ENCODE data around the gene BMI1.

Gene BMI1

DNA sequence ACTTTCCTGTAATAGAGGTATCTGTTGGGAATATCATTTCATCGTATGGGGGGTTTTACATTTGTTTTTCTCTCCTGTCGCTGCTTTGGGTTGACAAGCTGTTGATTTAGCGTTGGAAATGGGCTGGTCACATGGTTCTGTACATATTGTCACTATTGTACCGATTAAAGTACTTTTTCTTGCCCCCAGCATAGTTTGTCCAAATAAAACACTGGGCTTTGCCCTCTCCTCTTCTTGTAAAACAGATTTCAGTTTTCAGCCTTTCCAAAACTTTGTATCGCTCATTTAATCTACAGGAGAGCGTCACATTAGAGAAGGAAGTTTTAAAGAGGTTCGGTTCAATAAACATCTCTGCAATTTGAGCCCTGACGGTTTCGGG lies 4.0 kb downstream of the BMI1 start:
- H2BK12ac ChIP-seq (ENCODE audit: low read length): no peak overlapping the region

DNA sequence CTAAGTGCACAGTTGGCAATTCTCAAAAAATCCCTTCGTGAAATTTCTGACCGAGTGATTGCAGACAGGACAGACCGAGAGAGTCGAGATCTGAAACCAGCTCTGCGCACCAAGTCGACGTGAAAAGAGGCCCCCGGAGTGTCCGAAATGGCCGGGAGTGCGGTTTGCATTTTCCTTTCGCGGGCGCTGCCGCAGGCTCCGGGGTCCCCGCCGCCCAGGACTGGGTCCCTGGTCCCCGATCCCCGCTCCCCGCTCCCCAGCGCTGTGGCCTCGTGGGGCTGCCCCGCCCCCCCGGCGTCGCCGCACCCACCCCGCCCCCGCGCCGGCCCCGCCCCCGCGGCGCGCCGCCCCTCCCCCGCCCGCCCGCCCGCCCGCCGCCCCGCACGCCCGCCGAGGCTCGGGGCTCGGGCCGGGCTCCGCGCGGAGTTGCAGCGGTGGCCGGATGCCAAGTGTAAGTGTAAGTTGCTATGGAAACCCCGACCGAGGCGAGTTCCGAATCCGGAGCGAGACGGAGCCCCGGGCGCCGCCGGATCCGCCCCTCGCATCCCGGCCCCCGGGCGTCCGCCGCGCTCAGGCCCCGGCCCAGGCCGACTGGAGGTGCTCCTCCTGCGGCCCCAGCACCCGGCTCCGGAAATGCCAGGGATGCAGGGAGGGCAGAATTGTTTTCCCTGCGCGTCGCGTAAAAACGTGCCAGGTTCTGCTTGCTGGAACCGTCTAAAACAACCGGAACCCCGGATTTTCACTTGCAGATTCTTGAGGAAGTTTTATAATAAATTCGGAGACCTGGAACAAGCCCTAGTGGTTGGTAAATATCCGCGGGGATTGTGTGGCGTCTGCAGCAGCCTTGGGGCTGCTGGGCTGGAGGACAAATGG lies 4.6 kb downstream of the BMI1 start:
- H2BK5ac ChIP-seq (ENCODE audit: low read length): no peak overlapping the region
- H3K4me2 ChIP-seq (ENCODE audit: insufficient read depth, low read length, poor library complexity, severe bottlenecking): peak overlapping the region; percentile 81
- no peak overlapping the region for H3K14ac ChIP-seq (ENCODE audit: low read length)
- no peak overlapping the region for H2BK12ac ChIP-seq (ENCODE audit: low read length)
- peaks cover 5 to 29% of the 10 kb centered on the region in 2 donors for H3K4me1 ChIP-seq (ENCODE audit: control insufficient read depth in 2 of 2, insufficient read depth in 1 of 2, low read depth in 1 of 2, low read length in 2 of 2)
- H2BK120ac ChIP-seq (ENCODE audit: low read depth, low read length): no peak overlapping the region
- peaks cover 10 to 33% (median 11%) of the 10 kb centered on the region in 3 experiments for H3K27me3 ChIP-seq (ENCODE audit: control insufficient read depth in 3 of 3, insufficient read depth in 3 of 3, low read depth in 1 of 3, low read length in 3 of 3)
- H4K91ac ChIP-seq (ENCODE audit: low read depth, low read length, poor library complexity): no peak overlapping the region
- no peak overlapping the region for H3K23ac ChIP-seq (ENCODE audit: low read depth, low read length, poor library complexity)
- H2AK5ac ChIP-seq (ENCODE audit: low read depth, low read length): no peak overlapping the region
- H3K27ac ChIP-seq (replicated peaks; ENCODE audit: low read length): no peak overlapping the region
- H4K8ac ChIP-seq (ENCODE audit: low read depth, low read length): no peak overlapping the region
- peak overlapping the region; percentile 71 for H2AFZ ChIP-seq (ENCODE audit: low read length)
- H3K9me3 ChIP-seq (replicated peaks in 1 of 2; ENCODE audit: control insufficient read depth in 2 of 2, insufficient read depth in 1 of 2, low read depth in 1 of 2, low read length in 2 of 2): no peaks in the 10 kb centered on the region
- peak; percentile 82 for DNase-seq (ENCODE audit: low spot score)
- H3K4ac ChIP-seq (ENCODE audit: low read length): no peak overlapping the region
- H3K79me1 ChIP-seq (ENCODE audit: low read depth, low read length): no peaks in the 10 kb centered on the region
- peak overlapping the region; percentile 53 to 75 for H3K4me3 ChIP-seq (ENCODE audit: low read length in 2 of 2)
- no CpG with 5 or more reads among the region's 92 CpGs for WGBS, 2 donors (ENCODE audit: extremely low coverage in 2 of 2, insufficient read length in 2 of 2, insufficient replicate concordance in 1 of 2)
- peak overlapping the region; percentile 52 for H3K18ac ChIP-seq (ENCODE audit: low read length)
- peaks cover 3 to 43% of the 10 kb centered on the region in 2 donors for H3K36me3 ChIP-seq (replicated peaks in 1 of 2; ENCODE audit: control insufficient read depth in 2 of 2, insufficient read depth in 2 of 2, low read length in 2 of 2)
- no peak overlapping the region for H2BK15ac ChIP-seq (ENCODE audit: low read length)
- H3K9ac ChIP-seq (ENCODE audit: low read depth, low read length, poor library complexity): no peak overlapping the region

More for the DNA sequence above, 4.0 kb downstream of the BMI1 start:
- no peak overlapping the region for H2BK5ac ChIP-seq (ENCODE audit: low read length)
- H3K4me1 ChIP-seq (ENCODE audit: control insufficient read depth in 2 of 2, insufficient read depth in 1 of 2, low read depth in 1 of 2, low read length in 2 of 2): peaks cover 5 to 31% of the 10 kb centered on the region in 2 donors
- H3K4me3 ChIP-seq (ENCODE audit: low read length in 2 of 2): peak overlapping the region; percentile 53 to 75
- no peak overlapping the region for H2BK120ac ChIP-seq (ENCODE audit: low read depth, low read length)
- no peak overlapping the region for H3K23ac ChIP-seq (ENCODE audit: low read depth, low read length, poor library complexity)
- H3K9me3 ChIP-seq (replicated peaks in 1 of 2; ENCODE audit: control insufficient read depth in 2 of 2, insufficient read depth in 1 of 2, low read depth in 1 of 2, low read length in 2 of 2): no peaks in the 10 kb centered on the region
- H3K4me2 ChIP-seq (ENCODE audit: insufficient read depth, low read length, poor library complexity, severe bottlenecking): peak overlapping the region; percentile 65
- peaks cover 10 to 35% (median 13%) of the 10 kb centered on the region in 3 experiments for H3K27me3 ChIP-seq (ENCODE audit: control insufficient read depth in 3 of 3, insufficient read depth in 3 of 3, low read depth in 1 of 3, low read length in 3 of 3)
- H4K8ac ChIP-seq (ENCODE audit: low read depth, low read length): no peak overlapping the region
- H3K79me1 ChIP-seq (ENCODE audit: low read depth, low read length): no peaks in the 10 kb centered on the region
- H3K27ac ChIP-seq (replicated peaks; ENCODE audit: low read length): no peak overlapping the region
- H3K9ac ChIP-seq (ENCODE audit: low read depth, low read length, poor library complexity): no peak overlapping the region
- no peak overlapping the region for H3K14ac ChIP-seq (ENCODE audit: low read length)
- no peak overlapping the region for H4K91ac ChIP-seq (ENCODE audit: low read depth, low read length, poor library complexity)
- peak overlapping the region; percentile 44 for H2AFZ ChIP-seq (ENCODE audit: low read length)
- no peak overlapping the region for H2AK5ac ChIP-seq (ENCODE audit: low read depth, low read length)
- peaks cover 3 to 37% of the 10 kb centered on the region in 2 donors for H3K36me3 ChIP-seq (replicated peaks in 1 of 2; ENCODE audit: control insufficient read depth in 2 of 2, insufficient read depth in 2 of 2, low read length in 2 of 2)
- no peak for DNase-seq (ENCODE audit: low spot score)
- no peak overlapping the region for H3K4ac ChIP-seq (ENCODE audit: low read length)
- H3K18ac ChIP-seq (ENCODE audit: low read length): no peak overlapping the region
- H2BK15ac ChIP-seq (ENCODE audit: low read length): no peak overlapping the region
- WGBS, 2 donors (ENCODE audit: extremely low coverage in 2 of 2, insufficient read length in 2 of 2, insufficient replicate concordance in 1 of 2): no CpG with 5 or more reads among the region's 9 CpGs

DNA sequence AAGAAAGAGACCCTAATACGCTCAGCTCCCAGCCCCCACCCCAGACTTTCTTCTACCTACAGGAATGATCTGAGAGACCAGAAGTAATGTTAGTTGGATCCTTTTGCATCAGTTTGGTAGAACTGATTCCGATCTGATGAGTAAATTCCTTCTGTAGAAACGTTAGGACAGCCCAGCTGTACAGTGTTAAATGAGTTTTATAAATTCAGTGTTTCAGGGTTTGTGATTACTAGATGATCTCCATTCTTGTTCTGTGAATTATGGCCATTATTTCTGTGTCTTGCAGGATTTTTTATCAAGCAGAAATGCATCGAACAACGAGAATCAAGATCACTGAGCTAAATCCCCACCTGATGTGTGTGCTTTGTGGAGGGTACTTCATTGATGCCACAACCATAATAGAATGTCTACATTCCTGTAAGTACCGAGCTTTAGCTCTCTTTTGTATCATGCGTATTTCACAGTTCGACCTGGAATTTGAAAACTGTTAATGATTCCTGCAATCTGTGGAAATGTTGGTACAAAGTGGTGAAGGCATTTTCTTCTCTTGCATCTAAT lies 5.3 kb downstream of the BMI1 start:
- H3K9me3 ChIP-seq (replicated peaks in 1 of 2; ENCODE audit: control insufficient read depth in 2 of 2, insufficient read depth in 1 of 2, low read depth in 1 of 2, low read length in 2 of 2): no peaks in the 10 kb centered on the region
- H3K14ac ChIP-seq (ENCODE audit: low read length): no peak overlapping the region
- WGBS, 2 donors (ENCODE audit: extremely low coverage in 2 of 2, insufficient read length in 2 of 2, insufficient replicate concordance in 1 of 2): no CpG with 5 or more reads among the region's 8 CpGs
- H3K4ac ChIP-seq (ENCODE audit: low read length): no peak overlapping the region
- H3K4me3 ChIP-seq (ENCODE audit: low read length in 2 of 2): peak overlapping the region; percentile 46 to 75
- peak overlapping the region; percentile 81 for H3K4me2 ChIP-seq (ENCODE audit: insufficient read depth, low read length, poor library complexity, severe bottlenecking)
- no peak overlapping the region for H2BK15ac ChIP-seq (ENCODE audit: low read length)
- H2BK120ac ChIP-seq (ENCODE audit: low read depth, low read length): no peak overlapping the region
- DNase-seq (ENCODE audit: low spot score): no peak
- H3K27ac ChIP-seq (replicated peaks; ENCODE audit: low read length): no peak overlapping the region
- no peak overlapping the region for H3K23ac ChIP-seq (ENCODE audit: low read depth, low read length, poor library complexity)
- peaks cover 5 to 29% of the 10 kb centered on the region in 2 donors for H3K4me1 ChIP-seq (ENCODE audit: control insufficient read depth in 2 of 2, insufficient read depth in 1 of 2, low read depth in 1 of 2, low read length in 2 of 2)
- H3K9ac ChIP-seq (ENCODE audit: low read depth, low read length, poor library complexity): no peak overlapping the region
- no peaks in the 10 kb centered on the region for H3K79me1 ChIP-seq (ENCODE audit: low read depth, low read length)
- no peak overlapping the region for H4K91ac ChIP-seq (ENCODE audit: low read depth, low read length, poor library complexity)
- H3K36me3 ChIP-seq (replicated peaks in 1 of 2; ENCODE audit: control insufficient read depth in 2 of 2, insufficient read depth in 2 of 2, low read length in 2 of 2): peaks cover 3 to 50% of the 10 kb centered on the region in 2 donors
- peak overlapping the region; percentile 71 for H2AFZ ChIP-seq (ENCODE audit: low read length)
- H2BK5ac ChIP-seq (ENCODE audit: low read length): no peak overlapping the region
- H3K18ac ChIP-seq (ENCODE audit: low read length): no peak overlapping the region
- no peak overlapping the region for H2AK5ac ChIP-seq (ENCODE audit: low read depth, low read length)
- no peak overlapping the region for H2BK12ac ChIP-seq (ENCODE audit: low read length)
- peaks cover 10 to 33% (median 11%) of the 10 kb centered on the region in 3 experiments for H3K27me3 ChIP-seq (ENCODE audit: control insufficient read depth in 3 of 3, insufficient read depth in 3 of 3, low read depth in 1 of 3, low read length in 3 of 3)
- H4K8ac ChIP-seq (ENCODE audit: low read depth, low read length): no peak overlapping the region

DNA sequence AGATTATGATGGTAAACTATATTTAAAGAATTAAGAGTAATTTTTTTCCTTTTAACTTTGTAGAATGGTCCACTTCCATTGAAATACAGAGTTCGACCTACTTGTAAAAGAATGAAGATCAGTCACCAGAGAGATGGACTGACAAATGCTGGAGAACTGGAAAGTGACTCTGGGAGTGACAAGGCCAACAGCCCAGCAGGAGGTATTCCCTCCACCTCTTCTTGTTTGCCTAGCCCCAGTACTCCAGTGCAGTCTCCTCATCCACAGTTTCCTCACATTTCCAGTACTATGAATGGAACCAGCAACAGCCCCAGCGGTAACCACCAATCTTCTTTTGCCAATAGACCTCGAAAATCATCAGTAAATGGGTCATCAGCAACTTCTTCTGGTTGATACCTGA lies 8.3 kb downstream of the BMI1 start:
- no CpG with 5 or more reads among the region's 3 CpGs for WGBS, 2 donors (ENCODE audit: extremely low coverage in 2 of 2, insufficient read length in 2 of 2, insufficient replicate concordance in 1 of 2)
- Histone ChIP-seq H2BK15ac (ENCODE audit: low read length) (no peak overlapping the region), H3K18ac (ENCODE audit: low read length) (no peak overlapping the region), H4K91ac (ENCODE audit: low read depth, low read length, poor library complexity) (no peak overlapping the region), H3K27ac (replicated peaks; ENCODE audit: low read length) (no peak overlapping the region), H2AK5ac (ENCODE audit: low read depth, low read length) (no peak overlapping the region), H3K27me3 (ENCODE audit: control insufficient read depth in 3 of 3, insufficient read depth in 3 of 3, low read depth in 1 of 3, low read length in 3 of 3) (peaks cover 0 to 30% (median 9%) of the 10 kb centered on the region in 3 experiments), H4K8ac (ENCODE audit: low read depth, low read length) (no peak overlapping the region), H3K14ac (ENCODE audit: low read length) (no peak overlapping the region), H3K9me3 (replicated peaks in 1 of 2; ENCODE audit: control insufficient read depth in 2 of 2, insufficient read depth in 1 of 2, low read depth in 1 of 2, low read length in 2 of 2) (peaks cover 3% of the 10 kb centered on the region in 2 donors), H3K4ac (ENCODE audit: low read length) (no peak overlapping the region), H3K4me2 (ENCODE audit: insufficient read depth, low read length, poor library complexity, severe bottlenecking) (no peak overlapping the region), H2AFZ (ENCODE audit: low read length) (no peak overlapping the region), H3K4me1 (ENCODE audit: control insufficient read depth in 2 of 2, insufficient read depth in 1 of 2, low read depth in 1 of 2, low read length in 2 of 2) (peaks cover 5 to 16% of the 10 kb centered on the region in 2 donors), H3K36me3 (replicated peaks in 1 of 2; ENCODE audit: control insufficient read depth in 2 of 2, insufficient read depth in 2 of 2, low read length in 2 of 2) (peaks cover 3 to 63% of the 10 kb centered on the region in 2 donors), H3K79me1 (ENCODE audit: low read depth, low read length) (no peaks in the 10 kb centered on the region), H2BK5ac (ENCODE audit: low read length) (no peak overlapping the region), H3K23ac (ENCODE audit: low read depth, low read length, poor library complexity) (no peak overlapping the region), H3K9ac (ENCODE audit: low read depth, low read length, poor library complexity) (no peak overlapping the region), H3K4me3 (ENCODE audit: low read length in 2 of 2) (peak overlapping the region in 1 of 2 donors; percentile 55), H2BK12ac (ENCODE audit: low read length) (no peak overlapping the region), H2BK120ac (ENCODE audit: low read depth, low read length) (no peak overlapping the region)
- DNase-seq (ENCODE audit: low spot score): no peak

Data from neuronal stem cell (in vitro differentiated cells).